ENCODE results near the gene ZFC3H1.

DNA sequence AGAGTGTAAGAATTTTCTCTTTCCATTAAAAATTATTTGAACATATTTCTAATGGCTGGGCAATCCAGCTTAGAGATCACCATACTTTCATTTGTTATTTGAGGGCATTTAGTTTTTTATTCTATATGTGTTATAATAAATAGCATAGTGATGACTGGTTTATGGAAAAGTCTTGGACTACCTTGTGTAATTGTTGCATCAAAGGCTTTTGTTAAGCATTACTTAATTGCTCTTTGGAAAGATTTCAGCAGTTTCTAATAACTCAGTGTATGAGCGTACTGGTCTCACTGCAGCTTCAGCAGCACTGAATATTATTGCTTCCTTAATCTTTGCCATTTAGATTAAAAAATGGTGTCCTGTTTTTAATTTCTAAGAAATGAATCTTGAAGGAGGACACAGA lies 45.0 kb upstream of the ZFC3H1 start:
- no peak for TF ChIP-seq FOSL2 (CRISPR knock-in tag; IDR thresholded peaks at IDR 0.05)
- no peak for TF ChIP-seq MAFF (IDR thresholded peaks at IDR 0.05; ENCODE audit: low read depth, low read length)

Data from HepG2 (cell line).